Panc1 (cell line): ENCODE results near the gene KIF1A. TPM values are rescaled to one million over a fixed set of nuclear protein-coding genes. Genes with fewer than 3 reads are reported as not detected.

Source experiments
- ATAC-seq: fragments of 200-7000 bp; cut with Tn5 transposase; 2 replicates; pipeline ENCODE4 v1.9.1; 2020; ENCODE audit warnings: mild to moderate bottlenecking, moderate library complexity
- BruUV-seq: library from RNA; stranded (reverse); fragments of 400-500 nt; replicated peaks from 2 replicates; lab custom pipeline; 2021; lab: Mats Ljungman, UMichigan
- CTCF ChIA-PET: fragments of 300-600 bp; sonication (Branson Sonifier 250); formaldehyde crosslinking; loops from one replicate; lab custom pipeline; 2022; ENCODE audit warnings: antibody characterized with exemption; lab: Charles Lee
- POLR2A ChIA-PET: fragments of 300-600 bp; sonication (Branson Sonifier 250); formaldehyde crosslinking; loops from one replicate; lab custom pipeline; 2022; ENCODE audit warnings: antibody characterized with exemption; lab: Charles Lee
- DNase-seq: peaks from one replicate; pipeline ENCODE4 v3.0.0-alpha.2; 2010; ENCODE audit warnings: low read depth, low spot score
- H3K27ac ChIP-seq: 2 replicates; pipeline ENCODE4 v1.5.1; 2011; ENCODE audit warnings: mild to moderate bottlenecking, low read length, inconsistent platforms
- H3K27me3 ChIP-seq: fragments of 200-500 bp; sonication (Bioruptor generic); 2 replicates; pipeline ENCODE4 v1.6.0; 2014; ENCODE audit warnings: low read length, inconsistent platforms; ENCODE audit not compliant: control insufficient read depth, insufficient read depth
- H3K36me3 ChIP-seq: fragments of 200-500 bp; sonication (Bioruptor generic); 2 replicates; pipeline ENCODE4 v1.5.1; 2014; ENCODE audit warnings: inconsistent platforms, mild to moderate bottlenecking, low read length, moderate library complexity; ENCODE audit not compliant: control insufficient read depth, insufficient read depth
- H3K4me1 ChIP-seq: 2 replicates; pipeline ENCODE4 v1.5.1; 2011; ENCODE audit warnings: inconsistent platforms, mild to moderate bottlenecking, low read length, moderate library complexity; ENCODE audit not compliant: control insufficient read depth, insufficient read depth
- H3K4me3 ChIP-seq, 2 experiments: 2 replicates each; pipeline ENCODE4 v1.5.1; 2011 to 2012; ENCODE audit warnings: low read depth in 2 of 2, low read length in 2 of 2, mild to moderate bottlenecking in 2 of 2, inconsistent platforms in 1 of 2, moderate library complexity in 1 of 2
- H3K9me3 ChIP-seq: fragments of 200-500 bp; sonication (Bioruptor generic); 2 replicates; pipeline ENCODE4 v1.5.1; 2014; ENCODE audit warnings: low read depth, mild to moderate bottlenecking, inconsistent platforms, low read length, moderate library complexity; ENCODE audit not compliant: control insufficient read depth, insufficient read depth
- CTCF ChIP-seq: fragments of 450-650 bp; IDR thresholded peaks from 2 replicates; pipeline ENCODE4 v1.5.1; 2017; ENCODE audit warnings: mild to moderate bottlenecking
- POLR2AphosphoS5 ChIP-seq: IDR thresholded peaks from 2 replicates; pipeline ENCODE4 v1.6.1; 2012; ENCODE audit warnings: mild to moderate bottlenecking, low read depth, low read length, moderate library complexity
- REST ChIP-seq, 2 experiments: IDR thresholded peaks; 2 replicates each; pipeline ENCODE4 v1.6.1; 2011 to 2012; ENCODE audit warnings: low read depth in 2 of 2, control low read depth in 1 of 2, low read length in 1 of 2, mild to moderate bottlenecking in 1 of 2, moderate library complexity in 1 of 2; ENCODE audit not compliant: insufficient read depth in 1 of 2
- SIN3A ChIP-seq: IDR thresholded peaks from 2 replicates; pipeline ENCODE4 v1.6.1; 2012; ENCODE audit warnings: low read depth, mild to moderate bottlenecking, low read length, moderate library complexity, borderline replicate concordance; ENCODE audit not compliant: insufficient read depth
- TCF7L2 ChIP-seq: IDR thresholded peaks from 2 replicates; pipeline ENCODE4 v1.6.1; 2011; ENCODE audit warnings: mild to moderate bottlenecking, low read depth, low read length, inconsistent platforms
- in situ Hi-C: cut with HindIII; loops from 2 replicates; pipeline ENCODE4 v1.10.0; 2016; ENCODE audit warnings: low sequenced_read_pairs, low pct_unique_long_range_greater_than_20kb
- intact Hi-C: fragments of 100-400 bp; cut with micrococcal nuclease; formaldehyde crosslinking; loops from one replicate; pipeline ENCODE4 v1.10.0; 2022; ENCODE audit not compliant: unreplicated experiment
- total RNA-seq: library from RNA; stranded (reverse); gene quantifications from one replicate; pipeline ENCODE4 v1.2.1, GENCODE V29; 2021; ENCODE audit not compliant: unreplicated experiment

KIF1A gene
- total RNA-seq, 1 experiment from 2014 or later, result 132 TPM

DNA sequence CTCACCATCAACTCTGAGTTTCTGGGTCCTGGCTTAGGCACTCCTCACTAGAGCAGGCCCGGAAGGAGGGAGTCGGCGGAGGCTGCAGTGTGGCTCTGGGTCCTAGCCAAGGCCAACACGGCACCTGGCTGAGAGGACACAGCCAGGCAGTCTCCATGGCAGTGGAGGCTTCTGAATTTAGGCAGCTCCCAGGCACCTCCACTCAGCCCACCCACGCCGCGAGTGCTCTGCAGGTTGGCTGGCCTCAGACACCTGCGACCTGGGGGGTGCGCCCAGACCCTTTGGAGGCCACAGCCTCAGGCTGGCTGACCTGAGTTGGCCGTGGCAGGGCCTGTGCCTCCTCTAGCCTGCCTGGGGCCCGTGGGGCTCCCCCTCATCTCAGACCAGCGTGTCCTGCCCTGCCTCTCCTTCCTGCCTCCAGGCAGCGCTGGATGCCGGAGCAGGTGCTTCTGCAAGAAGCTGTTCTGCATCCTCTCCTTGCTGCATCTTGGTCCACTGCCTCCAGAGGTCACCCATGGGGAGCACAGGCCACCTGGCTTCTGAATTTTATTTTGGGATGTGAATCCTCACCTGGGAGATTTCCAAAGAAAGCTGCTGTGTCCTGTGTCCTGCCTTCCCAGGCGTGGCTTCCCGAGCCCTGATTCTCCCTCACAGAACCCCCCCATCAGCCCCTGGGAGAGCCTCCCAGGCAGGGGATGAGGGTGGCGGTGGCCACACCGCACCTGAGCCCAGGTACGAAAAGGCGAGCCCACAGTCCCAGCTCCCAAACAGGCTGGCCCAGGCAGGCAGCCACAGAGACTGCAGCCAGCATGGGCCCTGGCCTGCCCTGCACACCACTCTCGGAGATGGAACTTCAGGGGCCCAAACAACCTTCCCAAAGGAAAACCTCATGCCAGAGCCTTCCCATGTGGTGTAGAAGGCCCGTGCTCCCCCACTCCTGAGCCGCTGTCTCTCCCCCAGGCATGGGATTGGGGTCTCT is 105.0 kb downstream of the KIF1A start:
- no peak overlapping the region for H3K27ac ChIP-seq
- DNase-seq, result no peak
- H3K4me1 ChIP-seq, result no peaks in the 10 kb centered on the region; the same call in 1 of the 2 replicates
- H3K27me3 ChIP-seq, result no peaks in the 10 kb centered on the region
- no TSS peak for BruUV-seq
- ATAC-seq, result peak; percentile 40; the same call in 1 of the 2 replicates
- in situ Hi-C loops, result no loop called here
- no peak overlapping the region for H3K4me3 ChIP-seq
- H3K9me3 ChIP-seq, result no peaks in the 10 kb centered on the region
- POLR2A ChIA-PET, result no interaction called here
- CTCF ChIA-PET, result no interaction called here
- TF ChIP-seq SIN3A (no peak), CTCF (no peak), REST (IDR thresholded peaks at IDR 0.05; ENCODE audit: insufficient read depth in 1 of 2, low read depth in 2 of 2, low read length in 1 of 2) (no peak), POLR2AphosphoS5 (no peak), TCF7L2 (no peak)
- H3K36me3 ChIP-seq, result no peaks in the 10 kb centered on the region
- intact Hi-C loops, result no loop called here

DNA sequence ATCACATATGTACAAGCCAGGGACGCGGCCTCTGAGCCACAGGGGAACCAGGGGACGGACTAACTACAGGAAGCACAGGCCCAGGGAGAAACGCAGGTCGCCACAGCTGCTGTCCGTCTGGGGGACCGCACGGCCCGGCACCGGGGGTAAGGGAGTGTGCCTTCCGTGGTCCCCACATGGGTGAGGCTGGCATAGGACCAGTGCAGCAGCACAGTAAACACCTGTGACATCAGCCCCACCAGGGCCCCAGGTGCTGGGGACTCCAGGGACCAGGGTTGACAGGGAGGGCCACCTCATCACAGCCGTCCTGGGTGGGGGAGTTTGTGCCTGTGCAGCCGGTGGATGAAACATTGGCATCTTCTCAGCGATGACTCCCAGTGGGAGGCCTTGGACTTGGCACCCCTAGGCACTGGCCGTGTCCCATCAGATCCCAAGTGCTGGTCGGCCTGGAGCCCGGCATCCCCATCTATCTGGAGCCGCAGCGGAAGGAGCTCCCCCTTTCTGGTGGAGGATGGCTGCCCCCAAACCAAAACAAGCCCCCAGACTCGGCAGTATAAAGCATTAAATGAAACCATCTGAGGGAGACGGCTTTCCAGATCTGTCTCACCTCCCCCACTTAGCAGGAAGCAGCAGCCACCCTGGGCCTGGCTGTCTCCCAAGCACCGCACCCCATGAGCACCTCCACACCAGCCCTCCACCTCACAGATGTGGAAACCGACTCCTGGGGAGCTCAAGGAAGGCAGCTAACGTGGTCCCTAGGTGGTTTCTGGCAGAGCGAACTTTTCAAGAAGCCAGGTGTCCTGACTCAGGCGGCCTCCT is 105.9 kb downstream of the KIF1A start:
- DNase-seq (no peak), ATAC-seq (peak; percentile 9)
- ChIA-PET POLR2A (no interaction called here), CTCF (no interaction called here)
- no peak overlapping the region for H3K27ac ChIP-seq
- TF ChIP-seq POLR2AphosphoS5, result peak; percentile 17; the same call in 1 of the 2 replicates
- no peak for TF ChIP-seq CTCF
- TF ChIP-seq SIN3A, result no peak
- H3K4me3 ChIP-seq, result no peak overlapping the region
- intact Hi-C loops (no loop called here), in situ Hi-C loops (no loop called here)
- no peaks in the 10 kb centered on the region for H3K27me3 ChIP-seq
- no peaks in the 10 kb centered on the region; the same call in 1 of the 2 replicates for H3K4me1 ChIP-seq
- BruUV-seq, result no TSS peak
- no peaks in the 10 kb centered on the region for H3K36me3 ChIP-seq
- H3K9me3 ChIP-seq, result no peaks in the 10 kb centered on the region
